ENCODE data around the gene CLIC1. TPM values are rescaled to one million over a fixed set of nuclear protein-coding genes. Genes with fewer than 3 reads are reported as not detected.

The CLIC1 gene
- total RNA-seq, 2 experiments from 2014 or later, result 61.2 to 61.5 TPM

DNA sequence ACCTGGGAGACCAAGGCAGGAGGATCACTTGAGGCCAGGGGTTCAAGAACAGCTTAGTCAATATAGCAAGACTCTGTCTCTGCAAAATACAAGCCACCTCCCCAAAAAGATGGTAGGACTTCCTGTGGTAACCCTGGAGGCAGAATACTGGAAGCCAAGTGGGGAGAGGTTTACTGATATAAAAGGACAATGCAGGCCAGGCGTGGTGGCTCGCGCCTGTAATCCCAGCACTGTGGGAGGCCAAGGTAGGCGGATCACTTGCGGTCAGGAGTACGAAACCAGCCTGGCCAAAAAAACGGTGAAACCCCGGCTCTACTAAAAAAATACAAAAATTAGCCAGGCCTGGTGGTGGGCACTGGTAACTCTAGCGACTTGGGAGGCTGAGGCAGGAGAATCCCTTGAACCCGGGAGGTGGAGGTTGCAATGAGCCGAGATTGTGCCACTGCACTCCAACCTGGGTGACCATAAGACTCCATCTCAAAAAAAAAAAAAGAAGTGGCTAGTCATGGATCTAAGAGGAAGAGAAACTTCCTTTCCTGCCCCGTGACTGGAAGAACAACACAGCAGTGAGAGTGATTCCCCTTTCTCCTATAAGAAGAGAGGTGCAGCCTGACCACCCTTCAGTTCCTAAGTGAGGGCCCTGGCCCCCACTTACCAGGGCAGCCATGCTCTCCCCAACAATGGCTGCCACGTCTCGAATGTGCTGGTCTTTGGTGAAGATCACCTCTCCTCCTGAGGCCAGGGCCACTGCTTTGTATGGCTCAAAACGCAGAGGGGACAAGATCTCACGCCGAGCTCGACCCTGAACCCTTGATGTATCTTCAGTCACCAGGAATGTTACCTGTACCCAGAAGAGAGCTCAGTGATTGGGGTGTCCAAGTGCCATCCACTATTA lies 32.3 kb upstream of the CLIC1 start:
- no peak overlapping the region for H3K27ac ChIP-seq (ENCODE audit: low read depth in 1 of 2, low read length in 2 of 2)

DNA sequence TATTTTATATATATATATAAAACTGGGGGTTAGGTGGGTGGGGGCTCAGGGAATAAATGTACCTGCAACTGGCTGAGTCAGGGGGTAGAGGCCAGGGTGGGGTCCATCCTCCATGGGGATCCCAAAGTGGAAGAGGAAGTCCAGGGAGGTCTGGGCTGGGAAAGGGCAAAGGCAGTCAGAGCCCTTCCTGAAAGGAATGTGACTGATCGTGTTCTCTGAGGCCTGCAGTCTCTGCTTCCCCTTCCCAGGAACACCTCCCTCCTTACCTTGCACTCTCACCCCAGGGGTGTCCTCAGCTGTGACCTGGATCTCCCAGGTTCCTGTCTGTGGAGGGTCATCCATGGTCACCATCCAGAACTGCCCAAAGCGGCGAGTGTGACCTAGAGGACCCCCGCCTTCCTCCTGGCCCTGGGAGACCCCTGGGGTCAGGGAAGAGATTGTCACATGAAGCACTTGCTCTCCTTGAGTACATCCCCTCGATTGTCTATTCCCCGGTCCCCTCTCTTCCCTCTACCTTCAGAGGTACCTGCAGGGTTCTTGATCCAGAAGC lies 30.8 kb upstream of the CLIC1 start:
- H3K4me3 ChIP-seq (ENCODE audit: low read length), result no peak overlapping the region
- POLR2A ChIA-PET, result no interaction called here
- Mint-ChIP-seq H3K27ac (no peak overlapping the region), H3K9me3 (no peaks in the 10 kb centered on the region), H3K36me3 (ENCODE audit: low read depth) (no peaks in the 10 kb centered on the region), H3K4me1 (ENCODE audit: low read depth) (peaks cover 19% of the 10 kb centered on the region), H3K27me3 (no peaks in the 10 kb centered on the region), H3K4me3 (no peak overlapping the region)
- no peaks in the 10 kb centered on the region for H3K27me3 ChIP-seq (ENCODE audit: control insufficient read depth in 1 of 2, insufficient read depth in 2 of 2, low read length in 2 of 2)
- TF ChIP-seq, protein P1, sequence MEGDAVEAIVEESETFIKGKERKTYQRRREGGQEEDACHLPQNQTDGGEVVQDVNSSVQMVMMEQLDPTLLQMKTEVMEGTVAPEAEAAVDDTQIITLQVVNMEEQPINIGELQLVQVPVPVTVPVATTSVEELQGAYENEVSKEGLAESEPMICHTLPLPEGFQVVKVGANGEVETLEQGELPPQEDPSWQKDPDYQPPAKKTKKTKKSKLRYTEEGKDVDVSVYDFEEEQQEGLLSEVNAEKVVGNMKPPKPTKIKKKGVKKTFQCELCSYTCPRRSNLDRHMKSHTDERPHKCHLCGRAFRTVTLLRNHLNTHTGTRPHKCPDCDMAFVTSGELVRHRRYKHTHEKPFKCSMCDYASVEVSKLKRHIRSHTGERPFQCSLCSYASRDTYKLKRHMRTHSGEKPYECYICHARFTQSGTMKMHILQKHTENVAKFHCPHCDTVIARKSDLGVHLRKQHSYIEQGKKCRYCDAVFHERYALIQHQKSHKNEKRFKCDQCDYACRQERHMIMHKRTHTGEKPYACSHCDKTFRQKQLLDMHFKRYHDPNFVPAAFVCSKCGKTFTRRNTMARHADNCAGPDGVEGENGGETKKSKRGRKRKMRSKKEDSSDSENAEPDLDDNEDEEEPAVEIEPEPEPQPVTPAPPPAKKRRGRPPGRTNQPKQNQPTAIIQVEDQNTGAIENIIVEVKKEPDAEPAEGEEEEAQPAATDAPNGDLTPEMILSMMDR (IDR thresholded peaks at IDR 0.05), result no peak
- H3K9me3 ChIP-seq (ENCODE audit: control insufficient read depth in 1 of 2, insufficient read depth in 1 of 2, low read length in 2 of 2), result no peaks in the 10 kb centered on the region
- intact Hi-C loops (cut with DNase I, micrococcal nuclease), result no loop called here
- peaks cover 29% of the 10 kb centered on the region for H3K4me1 ChIP-seq (ENCODE audit: insufficient read depth, low read length)
- CTCF ChIA-PET, result interaction anchor here (0.7 kb wide), 1 partner anchor 10 kb away, joined by 3 read pairs; the partner anchor contains the start of gene VWA7
- ATAC-seq (ENCODE audit: poor library complexity) (no peak), DNase-seq (no peak)
- no peak overlapping the region for H3K27ac ChIP-seq (ENCODE audit: low read depth in 1 of 2, low read length in 2 of 2)
- no peaks in the 10 kb centered on the region for H3K36me3 ChIP-seq (ENCODE audit: insufficient read depth, low read length)

More for the DNA sequence above, 32.3 kb upstream of the CLIC1 start:
- Mint-ChIP-seq H3K9me3 (no peaks in the 10 kb centered on the region), H3K27me3 (no peaks in the 10 kb centered on the region), H3K4me3 (no peak overlapping the region), H3K4me1 (ENCODE audit: low read depth) (peaks cover 27% of the 10 kb centered on the region), H3K36me3 (ENCODE audit: low read depth) (no peaks in the 10 kb centered on the region), H3K27ac (no peak overlapping the region)
- no peaks in the 10 kb centered on the region for H3K36me3 ChIP-seq (ENCODE audit: insufficient read depth, low read length)
- intact Hi-C loops (cut with DNase I, micrococcal nuclease), result loop anchor here (1.0 to 2.0 kb wide), 2 partner anchors 39 to 40 kb away; partner anchors contain the start of gene DDAH2 (in 2 of the 2)
- ChIA-PET CTCF (interaction anchor here (1.5 to 1.7 kb wide), 2 partner anchors 22 to 95 kb away, joined by 3 to 4 read pairs; no protein-coding TSS in a partner anchor), POLR2A (interaction anchor here (0.8 to 1.8 kb wide), 3 partner anchors 27 to 33 kb away, joined by 3 to 8 read pairs (median 4); partner anchors contain the start of gene CLIC1)
- H3K4me3 ChIP-seq (ENCODE audit: low read length), result no peak overlapping the region
- TF ChIP-seq, protein P1 (IDR thresholded peaks at IDR 0.05), result no peak
- no peaks in the 10 kb centered on the region for H3K27me3 ChIP-seq (ENCODE audit: control insufficient read depth in 1 of 2, insufficient read depth in 2 of 2, low read length in 2 of 2)
- ATAC-seq (ENCODE audit: poor library complexity) (no peak), DNase-seq (peak in 3 of 14 experiments; percentile 6 to 50 (median 45))
- H3K4me1 ChIP-seq (ENCODE audit: insufficient read depth, low read length), result peaks cover 43% of the 10 kb centered on the region
- no peaks in the 10 kb centered on the region for H3K9me3 ChIP-seq (ENCODE audit: control insufficient read depth in 1 of 2, insufficient read depth in 1 of 2, low read length in 2 of 2)

DNA sequence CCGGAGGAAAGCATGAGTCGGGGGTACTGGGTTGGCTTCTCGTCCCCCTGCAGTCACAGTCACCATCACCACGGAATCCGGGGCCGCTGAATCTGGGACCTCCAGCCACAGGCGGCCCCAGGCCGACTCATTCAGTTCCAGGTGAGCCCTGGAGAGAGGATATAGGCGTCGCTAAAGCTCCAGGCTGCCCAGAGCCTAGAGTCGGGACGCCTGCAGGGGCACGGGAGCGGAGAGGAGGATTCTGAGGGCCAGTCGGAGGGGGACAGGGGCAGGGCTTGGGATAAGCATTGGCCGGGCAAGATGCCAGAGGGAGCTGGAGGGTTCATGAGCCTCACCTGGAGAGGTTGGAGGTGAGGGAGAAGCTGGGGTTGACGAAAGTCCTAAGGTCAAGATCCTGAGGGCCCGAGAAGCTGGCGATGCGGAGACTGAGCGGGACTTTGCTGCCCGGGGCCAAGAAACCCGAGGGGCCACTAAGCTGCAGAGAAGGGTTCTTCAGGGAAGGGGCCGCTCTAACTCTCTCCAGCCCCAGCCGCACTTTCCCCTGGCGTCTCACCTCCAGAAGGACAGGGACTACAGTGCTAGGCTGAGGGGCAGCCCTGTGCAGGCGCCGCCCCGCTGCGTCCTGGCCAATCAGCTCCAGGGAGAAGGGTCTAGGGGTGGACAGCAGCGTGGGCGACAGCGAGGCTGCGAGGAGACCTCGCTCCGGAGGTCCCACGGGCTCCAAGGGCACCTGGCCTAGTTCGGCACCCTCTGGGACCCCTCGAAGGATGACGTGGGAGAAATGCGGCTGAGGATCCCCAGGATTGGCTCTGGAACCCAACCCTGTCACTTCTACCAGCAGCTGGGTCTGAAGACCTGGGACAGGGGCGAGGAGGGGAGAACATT lies 29.8 kb upstream of the CLIC1 start:
- intact Hi-C loops (cut with DNase I, micrococcal nuclease), result no loop called here
- Mint-ChIP-seq H3K36me3 (ENCODE audit: low read depth) (no peaks in the 10 kb centered on the region), H3K4me3 (no peak overlapping the region), H3K9me3 (no peaks in the 10 kb centered on the region), H3K27me3 (no peaks in the 10 kb centered on the region), H3K27ac (no peak overlapping the region), H3K4me1 (ENCODE audit: low read depth) (peaks cover 11% of the 10 kb centered on the region)
- Histone ChIP-seq H3K36me3 (ENCODE audit: insufficient read depth, low read length) (peaks cover 2% of the 10 kb centered on the region), H3K27ac (ENCODE audit: low read depth in 1 of 2, low read length in 2 of 2) (no peak overlapping the region), H3K27me3 (ENCODE audit: control insufficient read depth in 1 of 2, insufficient read depth in 2 of 2, low read length in 2 of 2) (no peaks in the 10 kb centered on the region), H3K4me3 (ENCODE audit: low read length) (no peak overlapping the region), H3K4me1 (ENCODE audit: insufficient read depth, low read length) (peaks cover 18% of the 10 kb centered on the region), H3K9me3 (ENCODE audit: control insufficient read depth in 1 of 2, insufficient read depth in 1 of 2, low read length in 2 of 2) (no peaks in the 10 kb centered on the region)
- ATAC-seq (ENCODE audit: poor library complexity) (no peak), DNase-seq (no peak)
- ChIA-PET CTCF (no interaction called here), POLR2A (interaction anchor here (1.2 kb wide), 1 partner anchor 11 kb away, joined by 3 read pairs; the partner anchor contains the start of gene VWA7)
- TF ChIP-seq, protein P1 (IDR thresholded peaks at IDR 0.05), result no peak

All from CD4-positive, alpha-beta T cell (primary cell).